Vagina (tissue), 2 donors: Measurements from ENCODE around the gene INHBB.

Experiments
- POLR2A ChIP-seq, 2 donors: fragments of 450-650 bp; IDR thresholded peaks; one replicate each; pipeline ENCODE4 v1.6.1; 2017; ENCODE audit warnings: antibody characterized with exemption in 2 of 2, mild to moderate bottlenecking in 2 of 2, moderate library complexity in 2 of 2
- POLR2AphosphoS5 ChIP-seq, 2 donors: sonication (generic); formaldehyde crosslinking; IDR thresholded peaks; one replicate each; pipeline ENCODE4 v1.9.0; 2017; ENCODE audit warnings: antibody characterized with exemption in 2 of 2, mild to moderate bottlenecking in 2 of 2, low read depth in 1 of 2; ENCODE audit not compliant: insufficient read depth in 1 of 2
- TF ChIP-seq, protein P1 (sequence below), 3 experiments: fragments of 450-650 bp in 2 of 3; fragments of 200-600 bp in 1 of 3; sonication (generic) in 1 of 3; IDR thresholded peaks; one replicate each; pipeline ENCODE4 v1.5.1; 2017 to 2019; ENCODE audit warnings: antibody characterized with exemption in 3 of 3, mild to moderate bottlenecking in 2 of 3, moderate library complexity in 2 of 3

DNA sequence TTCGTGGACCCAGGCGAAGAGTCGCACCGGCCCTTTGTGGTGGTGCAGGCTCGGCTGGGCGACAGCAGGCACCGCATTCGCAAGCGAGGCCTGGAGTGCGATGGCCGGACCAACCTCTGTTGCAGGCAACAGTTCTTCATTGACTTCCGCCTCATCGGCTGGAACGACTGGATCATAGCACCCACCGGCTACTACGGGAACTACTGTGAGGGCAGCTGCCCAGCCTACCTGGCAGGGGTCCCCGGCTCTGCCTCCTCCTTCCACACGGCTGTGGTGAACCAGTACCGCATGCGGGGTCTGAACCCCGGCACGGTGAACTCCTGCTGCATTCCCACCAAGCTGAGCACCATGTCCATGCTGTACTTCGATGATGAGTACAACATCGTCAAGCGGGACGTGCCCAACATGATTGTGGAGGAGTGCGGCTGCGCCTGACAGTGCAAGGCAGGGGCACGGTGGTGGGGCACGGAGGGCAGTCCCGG is 3.5 kb downstream of the INHBB start:
- TF ChIP-seq POLR2A (IDR thresholded peaks at IDR 0.05) (no peak), POLR2AphosphoS5 (IDR thresholded peaks at IDR 0.05; ENCODE audit: insufficient read depth in 1 of 2, low read depth in 1 of 2) (no peak)
- TF ChIP-seq, protein P1, sequence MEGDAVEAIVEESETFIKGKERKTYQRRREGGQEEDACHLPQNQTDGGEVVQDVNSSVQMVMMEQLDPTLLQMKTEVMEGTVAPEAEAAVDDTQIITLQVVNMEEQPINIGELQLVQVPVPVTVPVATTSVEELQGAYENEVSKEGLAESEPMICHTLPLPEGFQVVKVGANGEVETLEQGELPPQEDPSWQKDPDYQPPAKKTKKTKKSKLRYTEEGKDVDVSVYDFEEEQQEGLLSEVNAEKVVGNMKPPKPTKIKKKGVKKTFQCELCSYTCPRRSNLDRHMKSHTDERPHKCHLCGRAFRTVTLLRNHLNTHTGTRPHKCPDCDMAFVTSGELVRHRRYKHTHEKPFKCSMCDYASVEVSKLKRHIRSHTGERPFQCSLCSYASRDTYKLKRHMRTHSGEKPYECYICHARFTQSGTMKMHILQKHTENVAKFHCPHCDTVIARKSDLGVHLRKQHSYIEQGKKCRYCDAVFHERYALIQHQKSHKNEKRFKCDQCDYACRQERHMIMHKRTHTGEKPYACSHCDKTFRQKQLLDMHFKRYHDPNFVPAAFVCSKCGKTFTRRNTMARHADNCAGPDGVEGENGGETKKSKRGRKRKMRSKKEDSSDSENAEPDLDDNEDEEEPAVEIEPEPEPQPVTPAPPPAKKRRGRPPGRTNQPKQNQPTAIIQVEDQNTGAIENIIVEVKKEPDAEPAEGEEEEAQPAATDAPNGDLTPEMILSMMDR (IDR thresholded peaks at IDR 0.05), result no peak
